ENCODE measurements around the gene HJURP.

DNA sequence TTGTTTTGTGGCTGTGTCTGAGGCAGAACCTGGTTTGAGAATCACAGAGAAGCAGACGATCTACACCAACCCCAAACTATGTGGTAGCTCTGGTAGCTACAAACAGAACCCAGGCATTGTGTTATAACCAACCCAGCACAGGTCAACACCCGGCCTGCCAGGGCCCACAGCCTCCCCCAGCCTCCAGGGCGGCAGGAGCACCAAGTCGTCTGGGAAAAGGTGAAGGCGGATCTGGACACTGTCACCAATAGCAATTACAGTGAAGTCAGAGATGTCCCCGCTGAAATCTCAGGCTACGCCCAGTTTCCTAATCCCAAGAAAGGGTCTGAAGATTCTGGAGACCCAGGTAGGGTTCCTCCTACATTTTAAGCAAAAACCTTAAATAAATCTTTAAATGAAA is 3.6 kb downstream of the HJURP start:
- TF ChIP-seq, protein P1, sequence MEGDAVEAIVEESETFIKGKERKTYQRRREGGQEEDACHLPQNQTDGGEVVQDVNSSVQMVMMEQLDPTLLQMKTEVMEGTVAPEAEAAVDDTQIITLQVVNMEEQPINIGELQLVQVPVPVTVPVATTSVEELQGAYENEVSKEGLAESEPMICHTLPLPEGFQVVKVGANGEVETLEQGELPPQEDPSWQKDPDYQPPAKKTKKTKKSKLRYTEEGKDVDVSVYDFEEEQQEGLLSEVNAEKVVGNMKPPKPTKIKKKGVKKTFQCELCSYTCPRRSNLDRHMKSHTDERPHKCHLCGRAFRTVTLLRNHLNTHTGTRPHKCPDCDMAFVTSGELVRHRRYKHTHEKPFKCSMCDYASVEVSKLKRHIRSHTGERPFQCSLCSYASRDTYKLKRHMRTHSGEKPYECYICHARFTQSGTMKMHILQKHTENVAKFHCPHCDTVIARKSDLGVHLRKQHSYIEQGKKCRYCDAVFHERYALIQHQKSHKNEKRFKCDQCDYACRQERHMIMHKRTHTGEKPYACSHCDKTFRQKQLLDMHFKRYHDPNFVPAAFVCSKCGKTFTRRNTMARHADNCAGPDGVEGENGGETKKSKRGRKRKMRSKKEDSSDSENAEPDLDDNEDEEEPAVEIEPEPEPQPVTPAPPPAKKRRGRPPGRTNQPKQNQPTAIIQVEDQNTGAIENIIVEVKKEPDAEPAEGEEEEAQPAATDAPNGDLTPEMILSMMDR (IDR thresholded peaks at IDR 0.05), result no peak
- TF ChIP-seq POLR2AphosphoS5 (IDR thresholded peaks at IDR 0.05; ENCODE audit: low read depth, low read length) (no peak), SIN3A (IDR thresholded peaks at IDR 0.05; ENCODE audit: borderline replicate concordance, low read depth, low read length) (no peak), NFIC (IDR thresholded peaks at IDR 0.05; ENCODE audit: borderline replicate concordance) (no peak), YY1 (IDR thresholded peaks at IDR 0.05; ENCODE audit: low read depth) (no peak), RCOR1 (IDR thresholded peaks at IDR 0.05; ENCODE audit: low read length) (no peak), RFX5 (IDR thresholded peaks at IDR 0.05; ENCODE audit: low read length) (no peak), JUND (IDR thresholded peaks at IDR 0.05) (no peak), RAD21 (IDR thresholded peaks at IDR 0.05; ENCODE audit: low read length) (no peak), TCF12 (IDR thresholded peaks at IDR 0.05) (no peak), NRF1 (IDR thresholded peaks at IDR 0.05; ENCODE audit: low read depth, low read length) (no peak)
- TF ChIP-seq, protein P2, sequence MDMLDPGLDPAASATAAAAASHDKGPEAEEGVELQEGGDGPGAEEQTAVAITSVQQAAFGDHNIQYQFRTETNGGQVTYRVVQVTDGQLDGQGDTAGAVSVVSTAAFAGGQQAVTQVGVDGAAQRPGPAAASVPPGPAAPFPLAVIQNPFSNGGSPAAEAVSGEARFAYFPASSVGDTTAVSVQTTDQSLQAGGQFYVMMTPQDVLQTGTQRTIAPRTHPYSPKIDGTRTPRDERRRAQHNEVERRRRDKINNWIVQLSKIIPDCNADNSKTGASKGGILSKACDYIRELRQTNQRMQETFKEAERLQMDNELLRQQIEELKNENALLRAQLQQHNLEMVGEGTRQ (IDR thresholded peaks at IDR 0.05; ENCODE audit: borderline replicate concordance, low read depth, low read length), result no peak
- TF ChIP-seq, protein P3, sequence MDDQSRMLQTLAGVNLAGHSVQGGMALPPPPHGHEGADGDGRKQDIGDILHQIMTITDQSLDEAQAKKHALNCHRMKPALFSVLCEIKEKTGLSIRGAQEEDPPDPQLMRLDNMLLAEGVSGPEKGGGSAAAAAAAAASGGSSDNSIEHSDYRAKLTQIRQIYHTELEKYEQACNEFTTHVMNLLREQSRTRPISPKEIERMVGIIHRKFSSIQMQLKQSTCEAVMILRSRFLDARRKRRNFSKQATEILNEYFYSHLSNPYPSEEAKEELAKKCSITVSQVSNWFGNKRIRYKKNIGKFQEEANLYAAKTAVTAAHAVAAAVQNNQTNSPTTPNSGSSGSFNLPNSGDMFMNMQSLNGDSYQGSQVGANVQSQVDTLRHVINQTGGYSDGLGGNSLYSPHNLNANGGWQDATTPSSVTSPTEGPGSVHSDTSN (IDR thresholded peaks at IDR 0.05), result no peak

All from SK-N-SH (cell line).